ENCODE measurements around the gene FNDC10.
A peak's percentile ranks its signal among the peaks of the same experiment; 100 is the strongest.
"Not testable (repeated sequence)": the region's sequence is repeated elsewhere in the genome, so short reads cannot be mapped to it uniquely, and the experiment has no call there.

The FNDC10 gene

GRCh38 chr1:1598720-1599029 lies 1.3 kb downstream of the FNDC10 start:
- DNase-seq: no peak

GRCh38 chr1:1598051-1598719 lies 1.8 kb downstream of the FNDC10 start:
- no peak for DNase-seq

DNA sequence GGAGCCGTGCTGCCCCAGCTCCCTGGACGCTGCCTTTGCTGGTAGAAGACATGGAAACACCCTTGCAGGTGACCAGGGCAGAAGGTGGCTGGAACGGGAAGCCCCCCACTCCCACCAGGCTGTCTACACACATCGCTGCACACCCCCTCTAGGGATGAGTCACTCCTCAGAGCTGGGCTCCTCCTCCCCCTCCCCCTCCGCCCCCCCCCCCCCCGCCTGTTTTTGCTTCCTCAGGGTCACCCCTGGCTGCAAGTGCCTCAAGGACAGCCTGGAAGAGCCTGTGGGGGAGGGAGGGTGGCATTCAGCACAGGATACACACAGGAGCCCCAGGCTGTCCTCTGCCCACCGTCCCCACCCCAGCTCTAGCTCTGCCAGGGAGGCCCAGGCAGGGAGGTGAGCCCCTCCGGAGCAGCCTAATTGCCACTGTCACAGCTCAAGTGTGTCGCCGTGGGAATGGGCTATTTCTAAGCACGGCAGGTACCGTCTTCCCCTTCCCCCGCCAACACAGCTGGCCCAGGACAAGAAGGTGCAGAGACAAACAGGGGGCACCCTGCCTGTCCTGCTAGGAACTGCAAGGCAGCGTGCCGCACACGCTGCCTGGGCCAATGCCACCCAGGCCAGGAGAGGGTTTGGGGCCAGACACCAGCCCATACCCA lies 2.5 kb downstream of the FNDC10 start:
- DNase-seq: no peak

DNA sequence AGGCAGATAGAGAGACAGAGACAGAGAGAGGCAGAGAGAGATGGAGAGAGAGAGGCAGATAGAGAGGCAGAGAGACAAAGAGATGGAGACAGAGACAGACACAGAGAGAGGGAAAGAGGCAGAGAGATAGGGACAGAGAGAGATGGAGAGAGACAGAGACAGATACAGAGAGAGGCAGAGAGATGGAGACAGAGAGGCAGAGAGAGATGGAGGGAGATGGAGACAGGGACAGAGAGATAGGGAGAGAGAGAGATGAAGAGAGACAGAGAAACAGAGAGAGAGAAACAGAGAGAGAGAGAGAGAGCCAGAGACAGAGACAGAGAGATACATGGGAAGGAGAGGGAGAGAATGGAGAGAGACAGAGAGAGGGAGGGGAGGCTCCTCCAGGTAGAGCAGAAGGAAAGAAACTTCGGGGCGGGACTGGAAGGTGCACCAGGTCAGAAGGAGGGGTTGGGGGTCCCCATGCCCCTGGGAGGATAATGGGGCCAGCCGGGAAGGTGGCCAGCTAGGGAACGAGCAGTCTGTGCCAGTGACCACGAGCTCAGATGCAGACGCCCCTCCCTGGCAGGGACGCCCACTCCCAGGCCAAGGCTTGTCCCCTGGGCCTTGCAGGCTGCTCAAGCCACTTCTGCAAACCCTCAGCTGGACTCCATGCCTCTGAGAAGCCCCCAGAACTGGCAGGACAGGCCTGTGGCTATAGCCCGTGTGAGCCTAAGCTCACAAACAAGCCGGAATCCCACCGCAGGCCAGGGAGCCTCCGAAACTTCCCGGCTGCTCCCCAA lies 3.3 kb downstream of the FNDC10 start:
- no peak for DNase-seq

GRCh38 chr1:1595341-1595740 lies 4.6 kb downstream of the FNDC10 start:
- DNase-seq: not testable (repeated sequence)

DNA sequence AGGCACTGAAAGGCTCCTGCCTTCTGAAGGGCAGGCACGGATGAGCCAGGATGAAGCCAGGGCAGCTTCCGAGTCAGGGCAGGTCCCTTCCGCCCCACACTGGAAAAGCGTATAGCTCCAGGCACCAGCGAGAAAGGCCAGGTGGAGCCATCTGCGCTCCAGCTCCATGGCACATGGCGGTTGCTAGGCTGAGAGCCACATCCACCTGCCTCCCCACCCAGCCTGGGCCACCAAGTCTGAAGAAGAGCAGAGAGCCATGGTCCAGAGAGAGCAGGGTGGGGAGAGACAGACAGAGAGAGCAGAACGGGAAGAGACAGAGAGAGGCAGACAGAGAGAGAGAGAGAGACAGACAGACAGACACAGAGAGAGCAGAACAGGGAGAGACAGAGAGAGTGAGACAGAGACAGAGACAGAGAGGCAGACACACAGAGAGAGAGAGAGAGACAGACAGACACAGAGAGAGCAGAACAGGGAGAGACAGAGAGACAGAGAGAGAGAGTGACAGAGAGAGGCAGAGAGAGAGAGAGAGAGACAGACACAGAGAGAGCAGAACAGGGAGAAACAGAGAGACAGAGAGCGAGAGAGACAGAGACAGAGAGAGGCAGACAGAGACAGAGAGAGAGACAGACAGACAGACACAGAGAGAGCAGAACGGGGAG lies 5.2 kb downstream of the FNDC10 start:
- no peak for DNase-seq

- DNase-seq: no peak
These were observed 5.9 kb downstream of the FNDC10 start for GRCh38 chr1:1593834-1594601.

DNA sequence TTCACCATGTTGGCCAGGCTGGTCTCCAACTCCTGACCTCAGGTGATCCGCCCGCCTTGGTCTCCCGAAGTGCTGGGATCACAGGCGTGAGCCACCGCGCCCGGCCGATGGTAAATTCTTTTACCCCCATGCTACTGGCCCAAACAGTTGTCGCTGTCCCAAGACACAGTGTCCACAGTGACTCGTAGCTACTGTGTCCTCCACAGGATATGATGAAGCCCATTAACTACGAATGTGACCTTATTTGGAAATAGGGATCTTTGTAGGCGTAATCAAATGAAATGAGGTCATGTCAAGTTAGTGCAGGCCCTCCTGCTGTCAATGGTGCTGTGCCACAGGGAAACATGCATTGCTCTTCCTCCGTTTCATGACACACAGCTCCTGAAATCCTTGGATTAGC lies 8.5 kb downstream of the FNDC10 start:
- peak; percentile 35 for DNase-seq

DNA sequence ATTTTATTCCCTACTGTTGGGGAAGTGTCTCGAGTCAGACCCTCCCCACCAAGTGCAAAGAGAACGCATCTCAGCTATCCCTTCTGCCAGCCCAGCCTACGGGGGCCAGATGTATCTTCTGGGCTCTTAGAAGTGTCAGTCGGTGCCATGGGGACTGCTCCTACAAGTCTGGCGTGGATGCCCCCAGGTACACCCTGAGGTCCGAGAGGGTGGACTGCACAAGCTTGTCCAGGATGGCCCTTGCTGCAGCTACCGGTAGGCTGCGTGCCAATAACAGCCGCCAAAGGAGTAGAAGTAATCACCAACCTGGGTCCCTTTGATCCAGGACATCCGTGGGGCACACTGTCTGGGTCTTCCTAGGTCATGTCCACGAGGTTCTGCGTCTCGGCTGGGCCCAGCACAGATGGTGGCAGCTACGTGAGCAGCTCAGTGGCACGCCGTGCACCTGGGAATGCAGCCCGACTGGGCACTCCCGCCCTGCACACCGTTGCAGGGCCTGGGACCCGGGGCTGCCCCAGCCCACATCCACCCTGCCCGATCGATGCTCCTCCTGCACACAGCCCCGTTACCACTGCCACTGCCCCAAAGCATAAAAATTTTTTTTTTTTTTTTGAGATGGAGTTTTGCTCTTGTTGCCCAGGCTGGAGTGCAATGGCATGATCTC lies 16.5 kb downstream of the FNDC10 start:
- DNase-seq: no peak

GRCh38 chr1:1582585-1583346 lies 17.2 kb downstream of the FNDC10 start:
- no peak for DNase-seq

DNA sequence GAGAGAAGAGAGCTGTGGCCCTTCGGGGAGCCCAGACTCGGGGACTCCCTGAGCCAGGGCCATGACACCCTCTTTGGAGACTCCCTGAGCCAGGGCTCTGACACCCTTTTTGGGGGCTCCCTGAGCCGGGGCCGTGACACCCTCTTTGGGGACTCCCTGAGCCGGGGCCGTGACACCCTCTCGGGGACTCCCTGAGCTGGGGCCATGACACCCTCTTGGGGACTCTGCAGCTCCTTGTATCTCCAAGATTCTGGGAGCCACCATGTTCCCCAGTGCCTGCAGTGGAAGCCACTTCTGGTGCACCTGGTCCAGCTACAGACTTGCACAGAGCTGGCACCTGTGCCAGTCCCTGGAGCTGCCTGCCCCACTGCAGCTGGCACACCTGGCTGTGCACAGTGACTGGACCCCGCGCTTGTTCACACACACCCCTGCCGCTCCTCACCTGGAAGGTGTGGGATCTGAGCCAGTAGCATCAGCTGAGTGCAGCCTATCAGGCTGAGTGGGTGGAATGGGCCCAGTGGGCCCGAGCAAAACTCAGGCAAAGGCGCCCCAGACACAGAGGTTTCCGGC lies 21.5 kb downstream of the FNDC10 start:
- no peak for DNase-seq

DNA sequence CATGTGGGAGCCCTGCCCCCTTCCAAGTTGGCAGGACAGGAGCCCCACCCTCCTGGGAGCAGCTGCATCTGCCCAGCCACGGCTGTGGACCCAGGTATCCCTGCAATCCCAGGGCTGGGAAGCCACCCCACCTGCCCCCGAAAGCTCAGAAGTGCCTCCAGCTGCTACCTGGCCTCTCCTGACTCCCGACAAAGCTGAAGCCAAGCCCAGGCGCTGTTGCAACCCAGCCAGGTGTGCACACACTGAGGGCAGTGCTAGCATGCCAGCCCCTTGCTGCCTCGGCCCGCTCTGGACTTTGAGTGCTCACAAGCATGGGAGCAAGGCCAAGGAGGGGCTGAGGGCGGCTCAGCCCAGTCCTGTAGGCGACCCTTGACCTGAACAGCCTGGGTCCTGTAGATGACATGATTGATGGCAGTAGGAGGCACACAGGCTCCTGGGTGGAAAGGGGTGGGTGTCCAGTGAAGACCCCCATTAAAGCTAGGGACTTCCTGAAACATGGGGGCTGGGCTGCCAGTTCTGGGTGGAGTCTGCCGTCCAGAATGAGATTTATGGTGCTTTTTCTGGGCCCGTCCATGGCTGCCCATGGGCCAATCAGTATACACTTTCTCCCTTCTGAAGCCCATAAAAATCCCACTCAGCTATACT lies 22.4 kb downstream of the FNDC10 start:
- no peak for DNase-seq

- DNase-seq: peak; percentile 94
These were observed 25.0 kb downstream of the FNDC10 start, which contains the start of gene SSU72 for GRCh38 chr1:1574721-1575537. Gene SSU72 (minus strand): TSS chr1:1574863. CDS start chr1:1574557, 306 bp downstream.

DNA sequence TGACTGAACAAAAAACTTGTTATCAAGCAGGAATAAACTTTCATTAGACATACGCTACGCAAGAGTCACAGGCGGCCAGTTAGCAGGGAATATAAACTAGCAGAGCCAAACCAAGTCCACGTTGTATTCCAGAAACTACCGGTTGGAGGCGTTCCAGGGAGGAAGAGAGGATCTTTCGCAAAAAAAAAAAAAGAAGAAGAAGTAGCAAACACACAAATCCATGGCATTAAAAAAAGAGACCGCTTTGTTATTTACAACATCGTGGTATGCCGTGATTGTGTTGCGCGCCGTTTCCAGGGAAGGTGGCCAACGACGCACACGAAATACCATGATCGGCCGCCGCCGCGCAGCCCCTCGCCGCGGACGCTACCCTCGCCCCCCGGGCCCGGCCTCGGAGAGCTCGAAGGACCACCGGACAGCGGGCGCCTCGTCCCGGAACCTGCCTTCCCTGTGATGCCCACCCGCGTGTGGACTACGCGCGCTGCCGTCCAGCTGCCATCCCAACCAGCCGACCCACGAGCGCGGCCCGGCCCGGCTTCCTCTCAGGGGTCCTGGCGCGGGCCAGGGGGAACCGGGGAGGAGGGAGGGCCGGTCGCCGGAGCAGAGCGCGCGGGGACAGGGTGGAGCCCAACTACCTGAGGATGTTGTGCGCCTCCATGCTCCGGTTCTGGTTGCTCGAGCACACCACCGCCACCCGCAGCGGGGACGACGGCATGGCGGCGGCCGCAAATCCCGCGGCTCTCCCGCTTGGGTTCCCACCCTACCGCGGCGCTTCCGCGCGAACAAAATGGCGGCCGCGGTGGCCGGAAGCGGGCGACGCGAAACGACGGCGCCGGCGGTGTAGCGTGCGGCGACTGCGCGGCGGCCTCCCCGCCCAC lies 25.9 kb downstream of the FNDC10 start:
- DNase-seq: peak; percentile 73

GRCh38 chr1:1569341-1569740 lies 30.6 kb downstream of the FNDC10 start:
- no peak for DNase-seq

DNA sequence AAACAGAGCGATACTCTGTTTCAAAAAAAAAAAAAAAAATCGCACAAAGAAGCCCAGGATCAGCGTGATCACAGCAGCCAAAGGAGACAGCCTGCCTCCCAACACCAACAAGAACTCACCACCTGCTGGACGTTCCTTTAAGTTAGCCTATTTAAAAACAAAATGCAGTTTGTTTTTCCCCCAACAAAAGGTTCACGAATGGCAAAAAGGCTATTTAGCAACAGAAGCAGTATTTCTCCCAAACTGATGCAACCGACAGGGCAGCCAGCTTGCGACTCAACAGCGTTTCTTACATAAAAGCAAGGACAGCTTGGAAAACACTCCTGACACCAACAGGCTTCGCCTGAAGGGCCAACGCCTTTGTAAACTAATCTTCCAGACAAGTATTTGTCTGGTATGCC lies 32.0 kb downstream of the FNDC10 start:
- no peak for DNase-seq

GRCh38 chr1:1567152-1567875 lies 32.6 kb downstream of the FNDC10 start:
- no peak for DNase-seq

DNA sequence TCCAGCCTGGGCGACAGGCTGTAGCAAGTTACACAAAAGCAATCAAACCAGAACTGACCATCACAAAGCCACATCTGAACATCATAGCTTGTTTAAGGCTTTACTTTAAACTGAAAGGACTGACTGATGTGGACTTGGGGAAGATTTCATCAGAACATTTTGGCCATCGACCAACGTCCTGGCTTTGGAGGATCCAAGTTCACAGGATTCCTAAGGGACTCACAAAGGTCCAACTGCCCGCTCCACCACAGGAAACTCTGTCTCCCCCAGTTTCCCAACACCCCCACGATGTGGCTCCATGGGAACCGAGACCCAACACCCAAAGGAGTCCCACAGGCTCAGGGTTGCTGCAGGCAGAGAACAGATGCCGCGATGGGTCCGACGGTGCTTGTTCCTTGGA lies 34.6 kb downstream of the FNDC10 start:
- DNase-seq: peak; percentile 14

All from fibroblast of skin of abdomen (primary cell).